HG02885 (cell line): Measurements from ENCODE around the gene FGL2.
"Not testable (repeated sequence)": the region's sequence is repeated elsewhere in the genome, so short reads cannot be mapped to it uniquely, and the experiment has no call there.

Source experiments
- ATAC-seq: cut with Tn5 transposase; IDR thresholded peaks from one replicate; pipeline ENCODE4 v1.9.1; 2021; ENCODE audit warnings: mild to moderate bottlenecking; ENCODE audit not compliant: unreplicated experiment, poor library complexity

FGL2 gene

GRCh38 chr7:77199013-77199966 lies at the start of gene FGL2:
FGL2 (minus strand) TSS chr7:77199819; CDS start chr7:77199793, 26 bp downstream.
- ATAC-seq, result no peak

GRCh38 chr7:77248154-77248553 lies 48.5 kb upstream of the FGL2 start:
- ATAC-seq, result no peak

- ATAC-seq, result peak; percentile 84
Measured at GRCh38 chr7:77247206-77247850, 47.7 kb upstream of the FGL2 start.

- ATAC-seq, result no peak
Measured at GRCh38 chr7:77246026-77246640, 46.5 kb upstream of the FGL2 start.

GRCh38 chr7:77245015-77245755 lies 45.6 kb upstream of the FGL2 start:
- ATAC-seq, result no peak

- no peak for ATAC-seq
Measured at GRCh38 chr7:77244222-77244934, 44.8 kb upstream of the FGL2 start.

- no peak for ATAC-seq
Measured at GRCh38 chr7:77242554-77242953, 42.9 kb upstream of the FGL2 start.

GRCh38 chr7:77242068-77242467 lies 42.4 kb upstream of the FGL2 start:
- ATAC-seq, result no peak

- ATAC-seq, result no peak
Measured at GRCh38 chr7:77239471-77239870, 39.9 kb upstream of the FGL2 start.

- ATAC-seq, result no peak
Measured at GRCh38 chr7:77238703-77239136, 39.1 kb upstream of the FGL2 start.

GRCh38 chr7:77235276-77235675 lies 35.7 kb upstream of the FGL2 start:
- ATAC-seq, result no peak

GRCh38 chr7:77232467-77232866 lies 32.8 kb upstream of the FGL2 start:
- no peak for ATAC-seq

- not testable (repeated sequence) for ATAC-seq
Measured at GRCh38 chr7:77228795-77229194, 29.2 kb upstream of the FGL2 start.

GRCh38 chr7:77226357-77226839 lies 26.8 kb upstream of the FGL2 start:
- no peak for ATAC-seq

GRCh38 chr7:77223261-77223660 lies 23.6 kb upstream of the FGL2 start:
- no peak for ATAC-seq

GRCh38 chr7:77222819-77223218 lies 23.2 kb upstream of the FGL2 start:
- ATAC-seq, result no peak

- no peak for ATAC-seq
Measured at GRCh38 chr7:77222065-77222464, 22.4 kb upstream of the FGL2 start.

GRCh38 chr7:77219701-77220331 lies 20.2 kb upstream of the FGL2 start:
- ATAC-seq, result not testable (repeated sequence)
